ENCODE data around the gene MRE11.

DNA sequence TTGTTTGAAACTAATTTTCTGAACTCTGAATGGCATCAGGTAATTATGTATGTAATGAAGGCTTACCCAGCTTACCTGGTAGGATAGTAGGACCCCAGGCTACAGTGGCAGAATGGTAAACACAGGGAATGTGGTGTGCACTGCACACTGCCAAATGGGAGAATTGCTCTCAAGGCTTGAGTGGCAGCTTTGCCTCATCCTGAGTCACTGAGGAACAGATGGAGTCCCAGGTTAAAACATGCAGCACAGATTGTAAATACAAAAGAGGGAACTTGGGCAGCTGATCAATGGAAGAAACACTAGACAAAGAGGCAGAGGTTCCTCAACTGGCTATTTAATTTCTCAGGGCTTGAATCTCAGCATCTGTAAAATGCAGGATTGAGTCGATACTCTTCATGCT lies 116.8 kb downstream of the MRE11 start:
- no peak for TF ChIP-seq EP300 (IDR thresholded peaks at IDR 0.05)
- TF ChIP-seq, protein P1, sequence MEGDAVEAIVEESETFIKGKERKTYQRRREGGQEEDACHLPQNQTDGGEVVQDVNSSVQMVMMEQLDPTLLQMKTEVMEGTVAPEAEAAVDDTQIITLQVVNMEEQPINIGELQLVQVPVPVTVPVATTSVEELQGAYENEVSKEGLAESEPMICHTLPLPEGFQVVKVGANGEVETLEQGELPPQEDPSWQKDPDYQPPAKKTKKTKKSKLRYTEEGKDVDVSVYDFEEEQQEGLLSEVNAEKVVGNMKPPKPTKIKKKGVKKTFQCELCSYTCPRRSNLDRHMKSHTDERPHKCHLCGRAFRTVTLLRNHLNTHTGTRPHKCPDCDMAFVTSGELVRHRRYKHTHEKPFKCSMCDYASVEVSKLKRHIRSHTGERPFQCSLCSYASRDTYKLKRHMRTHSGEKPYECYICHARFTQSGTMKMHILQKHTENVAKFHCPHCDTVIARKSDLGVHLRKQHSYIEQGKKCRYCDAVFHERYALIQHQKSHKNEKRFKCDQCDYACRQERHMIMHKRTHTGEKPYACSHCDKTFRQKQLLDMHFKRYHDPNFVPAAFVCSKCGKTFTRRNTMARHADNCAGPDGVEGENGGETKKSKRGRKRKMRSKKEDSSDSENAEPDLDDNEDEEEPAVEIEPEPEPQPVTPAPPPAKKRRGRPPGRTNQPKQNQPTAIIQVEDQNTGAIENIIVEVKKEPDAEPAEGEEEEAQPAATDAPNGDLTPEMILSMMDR (IDR thresholded peaks at IDR 0.05), result no peak

All from upper lobe of left lung (tissue), 4 donors.